Amniotic epithelial cell (primary cell): Measurements from ENCODE around the gene MAPRE2.

Source experiments
- DNase-seq: peaks from one replicate; pipeline ENCODE4 v3.0.0-alpha.2; 2010; ENCODE audit warnings: low read depth

The MAPRE2 gene

DNA sequence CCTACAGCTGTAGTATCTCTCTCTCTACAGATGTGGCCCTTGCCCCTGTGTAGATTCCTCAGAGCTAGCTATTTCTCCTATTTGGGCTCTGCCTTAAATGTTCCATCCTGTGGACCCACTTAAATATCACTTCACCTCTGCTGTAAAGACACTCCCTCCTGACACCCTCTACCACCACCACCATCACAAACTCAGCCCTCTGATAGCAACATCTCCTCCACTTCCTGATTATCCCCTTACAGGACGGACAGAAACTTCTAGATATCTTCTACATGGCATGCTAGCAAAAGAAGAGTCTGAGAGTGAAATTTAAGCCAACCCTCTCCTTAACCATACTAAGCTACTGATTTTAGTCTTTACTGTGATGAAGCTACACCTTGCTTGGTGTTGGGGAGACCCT lies 3.2 kb upstream of the MAPRE2 start:
- no peak for DNase-seq

GRCh38 chr18:35038881-35039491 lies 2.2 kb upstream of the MAPRE2 start:
- no peak for DNase-seq

DNA sequence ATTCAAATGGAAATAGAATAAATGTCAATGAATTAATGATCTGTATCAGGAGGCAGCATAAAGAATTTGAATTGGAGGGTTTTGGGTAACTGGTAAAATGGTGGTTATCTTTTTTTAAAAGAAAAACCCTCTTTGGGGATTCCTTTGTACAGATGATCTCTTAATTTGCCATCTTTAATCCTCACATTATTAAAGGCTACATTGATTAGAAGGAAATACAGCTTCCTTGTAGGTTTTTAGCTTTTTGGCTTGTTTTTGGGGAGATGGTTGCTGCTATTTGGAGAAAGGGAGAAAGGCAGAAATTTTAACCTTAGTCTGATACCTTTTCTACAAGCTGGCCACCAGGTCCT lies 600 bp upstream of the MAPRE2 start:
- no peak for DNase-seq

GRCh38 chr18:35041815-35042387 lies 688 bp downstream of the MAPRE2 start:
- no peak for DNase-seq

GRCh38 chr18:35042389-35043071 lies 1.3 kb downstream of the MAPRE2 start:
- no peak for DNase-seq

- no peak for DNase-seq
These were observed 2.0 kb downstream of the MAPRE2 start for GRCh38 chr18:35043207-35043606.

GRCh38 chr18:35045121-35045520 lies 3.9 kb downstream of the MAPRE2 start:
- DNase-seq, result peak; percentile 61

DNA sequence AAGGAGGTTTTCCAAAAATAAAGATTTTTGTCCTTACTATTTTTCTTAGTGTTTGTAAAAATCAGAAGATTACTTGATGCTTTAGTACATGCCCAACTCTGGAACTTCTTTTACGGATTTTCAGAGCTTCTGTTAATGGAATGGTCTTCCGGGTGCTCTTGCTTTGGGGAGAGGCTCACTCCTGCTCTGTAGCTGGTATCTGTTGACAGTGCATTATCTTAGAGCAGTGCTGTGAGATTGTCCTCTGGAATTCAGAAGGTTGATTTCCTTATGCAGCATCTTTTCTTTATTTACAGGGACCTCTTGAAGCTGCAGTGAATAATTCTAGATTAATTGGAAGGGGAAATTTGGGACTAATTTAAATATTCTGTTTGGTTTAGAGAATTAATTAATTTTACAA lies 4.6 kb downstream of the MAPRE2 start:
- DNase-seq, result no peak

- DNase-seq, result no peak
These were observed 6.6 kb downstream of the MAPRE2 start for GRCh38 chr18:35047697-35048292.

DNA sequence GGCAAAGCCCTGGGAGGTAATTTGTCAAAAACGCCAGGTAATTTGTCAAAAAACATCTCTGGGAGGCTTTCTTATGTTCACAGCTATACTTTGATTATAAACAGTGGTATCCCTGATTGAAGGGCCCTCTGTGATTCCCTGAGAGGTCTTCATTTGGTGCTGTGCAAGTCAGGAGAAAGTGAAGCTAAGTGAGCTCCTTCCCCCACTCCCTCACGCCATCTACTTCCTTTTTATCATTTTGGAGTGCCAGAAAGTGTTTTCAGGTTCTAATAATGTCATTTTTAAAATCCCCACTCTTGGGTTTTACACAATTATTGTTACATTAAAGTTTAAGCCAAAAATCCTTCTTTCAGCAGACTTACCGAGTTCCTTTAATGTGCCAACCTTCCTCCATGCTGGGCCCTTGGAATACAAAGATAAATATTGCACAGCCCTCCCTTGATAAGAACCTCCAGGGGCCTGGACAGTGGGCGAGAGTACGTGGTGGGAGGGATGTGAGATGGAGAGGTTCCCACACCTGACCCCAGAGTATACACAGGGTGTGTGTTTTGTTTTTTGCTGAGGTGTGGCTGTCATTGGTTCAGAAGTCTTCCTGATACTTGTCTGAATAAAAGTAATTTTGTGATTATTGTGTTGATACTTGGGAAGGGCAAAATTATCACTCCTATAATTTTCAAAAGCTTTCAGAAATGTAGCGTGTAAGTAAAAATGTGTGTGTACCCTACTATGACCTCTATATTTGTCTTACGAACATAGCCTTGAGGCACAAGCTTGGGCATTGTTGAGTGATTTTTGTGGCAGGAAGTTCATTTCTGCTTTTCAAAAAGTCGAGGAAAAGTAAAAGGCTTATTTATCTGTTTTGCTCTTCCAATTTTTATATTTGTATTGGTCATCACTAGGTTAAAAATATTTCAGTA lies 8.2 kb downstream of the MAPRE2 start:
- no peak for DNase-seq

DNA sequence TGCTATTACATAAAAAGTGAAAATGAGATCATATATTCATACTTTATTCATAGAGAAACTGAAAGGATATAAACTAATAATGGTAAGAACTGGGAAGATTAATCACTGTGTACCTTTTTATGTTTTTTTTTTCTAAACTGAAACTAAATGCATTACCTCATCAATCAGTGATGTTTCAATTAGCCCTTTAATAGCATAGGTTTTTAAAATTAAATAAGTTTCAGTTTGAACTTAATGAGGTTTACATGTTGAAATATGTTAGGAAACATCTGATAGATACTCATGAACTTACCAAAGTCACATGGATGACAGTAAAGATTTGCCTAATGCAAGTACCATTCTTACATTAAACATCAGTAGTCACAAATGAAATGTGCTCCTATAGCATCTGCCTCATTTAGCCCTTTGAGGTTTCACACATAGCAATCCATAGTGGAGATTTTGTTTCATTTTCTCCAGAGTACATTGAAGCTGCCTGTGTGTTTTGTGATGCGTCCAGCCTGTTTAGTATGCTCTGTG lies 8.9 kb downstream of the MAPRE2 start:
- no peak for DNase-seq

GRCh38 chr18:35050705-35051195 lies 9.5 kb downstream of the MAPRE2 start:
- DNase-seq, result no peak

DNA sequence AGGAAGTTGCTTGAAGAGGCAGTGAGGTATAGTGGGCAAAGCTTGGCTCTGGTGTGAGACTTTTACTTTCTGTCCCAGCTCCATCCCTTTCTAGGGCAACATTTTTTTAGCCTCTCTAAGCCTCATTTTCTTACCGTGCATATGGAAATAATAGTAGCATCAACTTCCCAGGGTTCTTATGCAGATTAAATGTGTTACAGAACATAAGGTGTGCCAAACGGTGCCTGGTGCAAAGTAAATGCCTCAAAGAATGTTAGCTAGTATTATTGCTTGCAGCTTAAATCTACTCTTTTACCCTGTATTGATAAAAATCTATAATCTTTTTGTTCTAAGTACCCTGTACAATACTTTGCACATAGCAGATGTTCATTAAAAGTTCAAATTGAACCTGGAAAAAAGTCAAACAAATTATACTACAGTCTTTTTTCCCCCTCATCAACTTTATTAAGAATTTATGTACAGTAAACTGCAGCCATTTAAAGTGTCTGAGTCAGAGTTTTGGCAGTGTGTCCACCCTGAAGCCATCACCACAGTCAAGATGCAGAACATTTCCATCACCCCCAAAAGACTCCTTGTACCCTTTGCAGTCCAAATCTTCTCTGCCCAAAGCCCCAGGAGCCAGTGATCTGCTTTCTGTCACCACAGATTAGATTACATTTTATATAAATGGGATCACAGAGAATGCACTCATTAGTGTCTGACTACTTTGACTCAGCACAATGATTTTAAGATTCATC lies 10.6 kb downstream of the MAPRE2 start:
- DNase-seq, result no peak

DNA sequence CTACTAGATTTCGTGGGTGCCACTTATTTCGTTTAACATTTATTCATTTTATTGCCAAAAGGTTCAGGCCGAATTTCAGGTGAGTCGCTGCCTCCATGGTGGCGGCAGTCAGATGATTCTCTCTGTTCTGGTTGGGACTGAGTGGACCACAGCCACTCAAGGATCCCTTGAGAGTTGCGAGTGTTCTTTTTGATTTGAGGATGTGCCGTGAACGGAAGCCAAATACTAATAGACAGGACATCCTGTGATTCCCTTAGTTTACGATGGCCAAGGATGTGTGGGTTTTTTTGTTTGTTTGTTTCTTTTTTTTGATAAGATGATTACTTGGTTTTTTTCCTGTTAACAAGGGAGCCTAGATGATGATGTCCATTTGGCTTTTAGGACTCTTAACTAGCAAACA lies 13.2 kb downstream of the MAPRE2 start:
- DNase-seq, result no peak

GRCh38 chr18:35055105-35055504 lies 13.9 kb downstream of the MAPRE2 start:
- DNase-seq, result no peak

DNA sequence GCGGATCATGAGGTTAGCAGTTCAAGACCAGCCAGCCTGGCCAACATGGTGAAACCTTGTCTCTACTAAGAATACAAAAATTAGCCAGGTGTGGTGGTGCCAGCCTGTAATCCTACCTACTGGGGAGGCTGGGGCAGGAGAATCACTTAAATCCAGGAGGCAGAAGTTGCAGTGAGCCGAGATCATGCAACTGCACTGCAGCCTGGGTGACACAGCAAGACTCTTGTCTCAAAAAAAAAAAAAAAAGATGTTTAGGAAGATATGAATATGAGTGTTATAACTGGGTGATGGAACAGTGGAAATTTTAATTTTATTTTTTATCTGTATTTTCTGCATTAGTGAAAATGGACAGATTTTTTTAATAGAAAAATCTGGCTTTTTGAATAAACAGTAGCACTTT lies 14.5 kb downstream of the MAPRE2 start:
- DNase-seq, result no peak

DNA sequence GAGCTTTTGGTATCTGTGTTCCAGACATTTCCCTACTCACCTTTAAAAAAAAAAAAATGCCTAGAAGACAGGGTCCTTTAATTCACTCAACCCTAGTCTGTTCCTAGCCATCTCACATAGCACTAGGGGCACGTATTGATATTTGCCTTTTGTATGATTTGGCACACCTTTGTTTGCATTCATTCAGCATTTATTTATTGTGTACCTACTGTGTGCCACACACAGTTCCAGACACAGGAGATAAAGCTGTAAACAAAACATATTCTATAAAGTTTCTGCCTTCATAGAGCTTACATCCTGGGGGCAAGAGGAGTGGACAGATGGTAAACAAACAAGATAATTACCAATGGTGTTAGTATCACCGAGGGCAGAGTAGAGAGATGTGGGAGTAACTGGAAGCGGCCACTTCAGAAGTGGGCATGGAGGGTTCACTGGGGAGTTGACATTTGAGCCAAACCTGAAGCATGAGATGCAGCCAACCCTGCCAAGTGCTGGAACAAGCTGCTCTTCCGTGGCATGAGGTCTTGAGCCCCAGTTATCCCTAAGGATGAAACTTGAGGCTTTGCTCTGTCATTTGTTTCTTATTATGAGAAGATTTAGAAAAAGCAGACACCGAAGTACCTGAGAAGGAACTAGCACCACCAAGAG lies 18.2 kb downstream of the MAPRE2 start:
- no peak for DNase-seq

DNA sequence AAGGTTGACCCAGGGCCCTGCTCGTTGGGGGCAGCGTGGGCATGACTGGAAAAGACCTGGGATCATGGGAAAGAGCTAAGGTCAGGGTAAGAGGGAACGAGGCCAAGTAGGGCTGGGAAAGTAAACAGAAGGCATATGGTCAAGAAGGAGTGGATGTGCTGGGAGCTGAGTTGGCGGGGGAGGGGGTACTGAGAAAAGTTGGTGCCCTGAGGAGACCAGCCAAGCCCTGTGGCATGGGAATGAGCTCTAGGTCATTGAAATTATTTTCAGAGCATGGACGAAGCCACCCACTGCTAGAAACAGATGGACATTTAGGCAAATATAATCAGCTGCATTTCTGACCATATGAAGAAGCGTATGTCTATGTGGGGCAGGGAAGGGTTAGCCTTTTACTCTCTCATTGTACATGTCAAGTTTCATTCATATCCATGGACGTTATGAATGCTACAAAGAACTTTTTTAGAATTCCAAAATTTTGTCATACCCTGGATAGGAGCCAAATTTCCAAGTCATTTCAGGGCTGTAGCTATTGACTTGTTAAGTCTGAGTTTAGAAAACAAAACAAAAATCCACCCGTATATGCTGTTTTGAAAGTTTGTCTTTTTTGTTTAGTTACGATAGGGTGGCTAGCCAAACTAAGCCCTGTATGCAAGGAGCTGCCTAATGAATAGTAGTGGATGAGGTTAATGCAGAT lies 19.1 kb downstream of the MAPRE2 start:
- DNase-seq, result no peak

GRCh38 chr18:35061336-35061735 lies 20.1 kb downstream of the MAPRE2 start:
- no peak for DNase-seq

DNA sequence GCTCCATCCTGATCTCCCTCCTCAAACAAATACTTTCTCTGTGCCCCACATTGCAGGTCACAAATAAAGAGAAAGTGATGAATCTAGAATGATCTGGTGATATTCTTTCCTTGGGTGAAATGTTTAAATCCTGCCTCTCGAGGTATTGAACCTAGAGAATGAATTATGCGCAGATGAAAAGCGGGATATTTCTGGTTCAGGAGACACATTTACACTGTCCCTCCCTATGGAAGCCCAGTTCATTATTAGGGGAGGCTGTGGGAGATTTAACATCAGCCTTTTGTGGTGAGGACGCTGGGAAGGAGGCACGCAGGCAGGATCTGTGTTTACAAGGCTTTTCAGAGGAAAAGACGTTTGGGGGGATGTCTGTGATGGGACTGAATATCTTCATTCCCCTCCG lies 20.6 kb downstream of the MAPRE2 start:
- DNase-seq, result no peak
